Stimulated activated CD8-positive, alpha-beta memory T cell treated with anti-CD3 and anti-CD28 coated beads, Interleukin-7, amount 100 ng/mL, for 4 hours (primary cell): ENCODE results near the gene KRT83.
A peak's percentile ranks its signal among the peaks of the same experiment; 100 is the strongest.
"Not testable (repeated sequence)": the region's sequence is repeated elsewhere in the genome, so short reads cannot be mapped to it uniquely, and the experiment has no call there.

Experiments used
- DNase-seq, 2 donors: peaks; one replicate each; pipeline ENCODE4 v3.0.0-alpha.2; 2020; ENCODE audit warnings: low read depth in 2 of 2

The KRT83 gene

DNA sequence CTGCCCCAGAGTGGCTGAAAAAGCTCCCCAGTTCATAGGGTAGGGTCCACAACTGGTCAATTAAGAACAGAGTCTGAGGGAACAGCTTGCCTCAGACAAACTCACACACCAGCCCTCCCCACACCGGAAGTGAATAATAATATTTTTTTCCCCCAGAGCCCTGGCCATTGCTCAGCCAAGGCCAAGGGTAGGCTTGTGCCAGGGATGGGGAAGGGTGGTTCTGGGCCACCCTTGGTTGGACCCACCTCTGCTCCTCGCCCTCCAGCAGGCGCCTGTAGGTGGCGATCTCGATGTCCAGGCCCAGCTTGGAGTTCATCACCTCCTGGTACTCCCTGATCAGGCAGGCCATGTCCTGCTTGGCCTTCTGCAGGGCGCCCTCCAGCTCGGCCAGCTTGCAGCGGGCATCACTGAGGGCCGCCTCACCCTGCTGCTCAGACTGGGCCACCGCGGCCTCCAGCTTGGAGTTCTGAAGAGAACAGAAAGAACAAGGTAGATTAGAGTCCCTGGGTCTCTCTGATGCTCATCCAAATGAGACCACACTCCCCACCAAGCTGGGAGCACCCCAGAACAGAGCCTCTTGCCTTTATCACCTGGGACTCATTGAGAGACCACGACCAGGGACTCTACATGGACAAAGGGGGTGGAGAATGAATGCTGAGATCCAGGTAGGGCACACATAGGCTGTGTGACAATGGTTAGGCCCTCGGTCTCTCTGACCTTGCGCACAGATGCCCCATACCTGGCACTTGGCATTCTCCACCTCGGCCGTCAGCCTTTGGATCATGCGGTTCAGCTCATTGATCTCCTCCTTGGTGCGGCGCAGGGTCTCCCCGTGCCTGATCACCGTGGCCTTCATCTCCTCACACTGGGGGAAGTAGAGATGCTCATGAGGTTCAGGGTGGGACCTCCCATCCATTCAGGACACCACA, 34.1 kb downstream of the KRT83 start:
- not testable (repeated sequence) for DNase-seq

- no peak for DNase-seq
Observed at GRCh38 chr12:52285851-52286530, 35.2 kb downstream of the KRT83 start.

DNA sequence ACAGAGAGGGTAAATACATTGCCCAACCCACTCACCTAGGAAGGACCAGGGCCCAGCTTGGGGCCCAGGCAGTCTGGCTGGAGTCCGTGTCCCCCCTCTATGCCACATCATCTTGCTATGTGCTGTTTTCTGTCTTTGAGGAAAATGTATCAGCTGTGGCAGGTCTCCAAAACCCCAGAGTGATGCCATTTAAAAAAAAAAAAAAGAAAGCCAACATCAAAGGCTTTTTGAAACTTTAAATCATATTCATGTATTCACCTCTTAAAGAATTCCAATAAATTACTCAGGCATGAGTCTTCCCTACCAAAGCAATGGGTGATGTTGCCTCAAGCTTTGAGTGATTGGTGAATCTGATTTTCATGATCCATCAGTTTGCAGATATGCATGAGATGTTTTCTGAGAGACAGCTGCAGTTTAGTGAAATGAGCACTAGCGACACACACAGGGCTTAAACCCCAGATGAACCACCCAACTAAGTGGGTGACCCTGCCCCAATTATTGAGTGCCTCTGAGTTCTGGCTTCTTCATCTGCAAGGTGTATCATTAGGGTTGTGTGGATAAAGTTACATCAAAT, 35.9 kb downstream of the KRT83 start:
- DNase-seq = no peak

GRCh38 chr12:52284562-52285171, 36.5 kb downstream of the KRT83 start:
- no peak for DNase-seq

DNA sequence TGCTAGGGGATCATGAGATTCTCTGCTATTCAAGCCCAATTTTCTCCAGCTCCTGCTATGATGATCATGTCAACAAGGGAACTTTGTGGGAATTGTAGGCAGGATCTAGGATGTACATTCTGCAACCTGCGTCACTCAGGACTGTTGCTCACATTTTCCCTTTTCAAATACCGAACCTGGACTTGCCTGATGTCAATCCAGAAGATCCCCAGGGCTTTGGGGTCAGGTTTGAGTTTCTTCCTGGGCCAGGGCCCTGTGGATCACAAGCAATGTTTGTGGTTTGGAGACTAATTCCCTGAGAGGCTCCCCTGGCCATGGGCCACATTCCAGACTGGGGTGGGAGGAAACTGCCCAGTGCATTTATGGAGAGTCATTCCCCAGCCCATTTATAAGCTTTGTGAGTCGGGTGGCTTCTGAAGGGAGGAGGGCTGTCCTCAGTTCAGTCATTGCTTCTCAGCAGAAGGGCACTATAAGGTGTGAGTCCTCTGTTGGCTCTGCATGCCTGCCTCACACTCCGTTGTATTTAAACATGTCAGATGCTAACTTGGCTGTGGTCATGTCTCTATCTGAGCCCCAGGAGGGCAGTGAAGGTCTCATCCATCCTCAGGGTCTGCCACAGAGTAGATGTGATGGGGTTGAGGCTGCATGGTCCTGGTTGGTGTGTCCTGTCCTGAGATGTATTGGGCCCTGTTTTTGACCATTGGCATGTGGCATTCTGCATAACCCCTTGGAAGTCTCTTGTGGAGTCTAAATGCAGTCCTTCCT, 40.2 kb downstream of the KRT83 start:
- no peak for DNase-seq

GRCh38 chr12:52280319-52280795, 40.8 kb downstream of the KRT83 start:
- no peak for DNase-seq

DNA sequence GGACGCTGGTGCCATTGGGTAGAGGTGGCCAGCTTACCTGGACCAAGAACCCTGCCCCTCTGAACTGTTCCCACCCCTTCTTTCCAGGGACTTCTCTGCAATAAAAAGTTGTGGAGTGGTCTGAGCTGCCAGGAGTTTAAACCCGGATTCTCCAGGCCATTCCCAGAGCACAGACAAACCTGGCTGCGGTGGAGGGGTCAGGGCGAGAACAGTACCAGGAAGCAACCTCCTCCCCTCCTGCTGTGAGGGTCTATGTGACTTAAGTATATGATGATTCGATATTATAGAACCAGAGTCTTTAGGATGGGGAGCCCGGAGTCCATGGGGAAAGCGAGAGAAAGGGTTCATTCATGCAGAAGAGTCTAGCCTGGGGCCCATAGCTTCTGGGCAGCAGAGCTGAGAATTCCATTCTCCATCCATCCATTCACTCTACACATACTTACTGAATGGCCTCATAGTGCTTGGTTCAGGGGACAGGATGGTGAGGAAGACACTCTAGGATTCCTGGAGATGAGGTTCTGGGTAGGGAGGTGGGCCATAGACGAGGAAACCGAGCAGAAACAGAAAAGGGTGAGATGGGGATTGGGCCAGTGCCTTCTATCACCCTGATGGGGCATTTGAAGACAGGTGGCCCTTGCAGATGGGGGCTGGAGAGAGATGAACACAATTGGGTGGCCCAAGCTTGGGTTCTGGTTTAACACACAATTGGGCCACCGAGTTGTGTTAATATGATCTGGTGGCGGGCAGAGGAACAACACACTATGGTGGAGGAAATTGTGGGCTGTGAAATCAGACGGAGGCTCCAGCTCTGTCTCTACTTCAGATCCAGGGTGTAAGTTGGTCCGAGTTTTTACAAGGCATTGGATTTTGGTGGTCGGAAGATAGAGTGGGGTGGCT, 41.5 kb downstream of the KRT83 start:
- no peak for DNase-seq

GRCh38 chr12:52278575-52279421, 42.4 kb downstream of the KRT83 start:
- DNase-seq = peak; percentile 13 to 48

GRCh38 chr12:52277486-52278245, 43.5 kb downstream of the KRT83 start:
- DNase-seq = no peak

GRCh38 chr12:52275686-52276085, 45.5 kb downstream of the KRT83 start:
- DNase-seq = no peak

DNA sequence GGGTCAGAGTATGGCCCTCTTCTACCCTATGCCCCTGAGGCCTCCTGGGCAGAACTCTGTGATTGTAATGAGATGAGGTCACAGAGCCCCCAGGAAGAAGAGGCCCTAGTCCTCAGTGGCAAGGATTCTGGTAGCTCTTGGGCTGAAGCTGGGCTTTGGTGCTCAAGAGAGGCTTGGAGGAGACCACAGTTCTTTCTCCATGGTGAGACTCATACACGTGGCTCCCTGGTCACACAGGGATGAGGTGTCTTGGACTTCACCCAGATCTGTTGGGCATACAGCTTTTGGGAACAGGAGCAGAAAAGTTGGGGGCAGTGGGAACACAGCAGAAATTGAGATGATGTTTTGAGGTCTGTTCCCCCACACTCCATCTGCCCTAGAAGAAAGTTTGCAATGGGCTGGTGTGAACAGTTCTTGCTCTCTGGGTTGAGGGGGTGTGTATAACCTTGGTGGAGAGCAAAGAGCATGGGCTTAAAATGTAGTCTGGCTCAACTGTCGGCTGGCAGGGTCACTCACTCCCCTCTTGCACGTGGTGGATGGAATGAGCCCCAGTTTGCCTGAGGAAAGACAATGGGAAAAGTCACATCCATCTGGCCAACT, 46.6 kb downstream of the KRT83 start, which contains the start of gene KRT86:
KRT86 (plus strand) TSS at position 125 of the 600 bp plus-strand sequence. CDS start 27,272 bp downstream, outside the sequence.
- DNase-seq = no peak

- DNase-seq = no peak
Observed at GRCh38 chr12:52271158-52271557, 50.0 kb downstream of the KRT83 start.

- DNase-seq = no peak
Observed at GRCh38 chr12:52270541-52271070, 50.6 kb downstream of the KRT83 start.

DNA sequence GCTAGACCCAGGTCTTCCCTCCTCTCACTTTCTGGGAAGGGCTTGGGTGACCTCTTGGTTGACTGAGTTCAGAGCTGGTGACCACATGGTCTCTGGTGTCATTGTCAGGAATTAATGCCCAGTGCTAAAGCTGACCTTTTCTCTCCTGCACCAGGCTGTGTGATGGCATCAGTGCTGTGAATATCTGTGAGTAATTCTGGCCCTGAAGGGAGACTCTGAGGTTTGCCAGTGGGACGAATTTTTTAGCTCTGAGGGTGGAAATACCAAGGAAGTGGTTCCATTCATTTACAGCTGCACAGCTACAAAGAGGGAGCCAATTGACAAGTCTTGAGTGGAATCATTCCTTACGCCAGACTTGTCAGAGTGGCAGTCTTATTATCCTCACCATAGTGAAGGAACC, 53.0 kb downstream of the KRT83 start:
- DNase-seq = no peak

GRCh38 chr12:52267699-52268098, 53.5 kb downstream of the KRT83 start:
- no peak for DNase-seq

GRCh38 chr12:52267266-52267665, 53.9 kb downstream of the KRT83 start:
- DNase-seq = no peak

DNA sequence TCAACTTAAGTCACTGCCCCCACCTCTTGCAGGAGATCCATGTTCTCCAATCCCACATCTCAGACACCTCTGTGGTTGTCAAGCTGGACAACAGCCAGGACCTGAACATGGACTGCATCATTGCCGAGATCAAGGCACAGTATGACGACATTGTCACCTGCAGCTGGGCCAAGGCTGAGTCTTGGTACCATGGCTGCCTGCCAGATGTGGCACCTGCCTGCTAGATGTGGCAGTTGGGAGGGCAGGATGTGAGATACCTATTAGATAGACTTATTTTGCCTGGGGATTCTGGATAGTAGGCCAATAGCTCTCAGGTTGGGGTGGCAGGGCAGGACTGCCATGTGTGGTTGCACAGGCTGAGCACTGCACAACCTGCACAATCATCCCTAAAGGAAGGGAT, 54.7 kb downstream of the KRT83 start:
- DNase-seq = no peak

DNA sequence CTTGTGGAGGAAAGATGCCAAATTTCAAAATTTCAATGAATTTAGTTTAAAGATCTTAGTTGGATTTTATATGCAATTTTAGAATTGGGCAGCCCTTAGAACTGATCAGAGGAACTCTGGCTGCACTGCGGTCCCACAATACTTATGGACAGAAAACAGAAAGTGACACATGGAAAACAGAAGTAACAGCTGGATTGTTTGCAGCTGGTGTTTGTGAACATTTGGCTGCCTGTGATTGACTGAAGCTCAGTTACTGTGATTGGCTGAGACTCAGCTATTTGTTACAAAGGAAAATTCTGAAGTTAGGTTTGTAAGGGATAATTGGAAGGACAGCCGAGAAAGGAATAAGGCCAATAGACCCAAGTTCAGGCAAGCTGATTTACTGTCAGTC, 56.8 kb downstream of the KRT83 start:
- DNase-seq = no peak
